OCI-LY7 (cell line): ENCODE data around the gene PRKACG. TPM values are rescaled to one million over a fixed set of nuclear protein-coding genes. Genes with fewer than 3 reads are reported as not detected.

Experiments
- BruUV-seq: library from RNA; stranded (reverse); fragments of 400-500 nt; replicated peaks from 2 replicates; lab custom pipeline; 2021; lab: Mats Ljungman, UMichigan
- CTCF ChIA-PET: fragments of 300-600 bp; sonication (Branson Sonifier 250); formaldehyde crosslinking; loops from one replicate; lab custom pipeline; 2022; ENCODE audit warnings: antibody characterized with exemption; ENCODE audit not compliant: unreplicated experiment; lab: Charles Lee
- POLR2A ChIA-PET: fragments of 300-600 bp; sonication (Branson Sonifier 250); formaldehyde crosslinking; loops from one replicate; lab custom pipeline; 2022; ENCODE audit warnings: antibody characterized with exemption; lab: Charles Lee
- DNase-seq: peaks from one replicate; pipeline ENCODE4 v3.0.0-alpha.2; 2015; ENCODE audit warnings: low spot score
- H2AFZ ChIP-seq: fragments of 200-600 bp; sonication (generic), shearing (Covaris generic); 2 replicates; pipeline ENCODE4 v1.6.1; 2014; ENCODE audit warnings: mild to moderate bottlenecking, antibody characterized with exemption, low read length, moderate library complexity
- H3K27ac ChIP-seq: fragments of 200-600 bp; sonication (generic); 2 replicates; pipeline ENCODE4 v1.5.1; 2014; ENCODE audit warnings: mixed run types, low read depth, mild to moderate bottlenecking, moderate library complexity, low read length, inconsistent platforms; ENCODE audit not compliant: poor library complexity, severe bottlenecking
- H3K36me3 ChIP-seq: fragments of 200-600 bp; sonication (generic); 2 replicates; pipeline ENCODE4 v1.6.1; 2014; ENCODE audit warnings: mild to moderate bottlenecking, antibody characterized with exemption, low read length, moderate library complexity, mixed read lengths; ENCODE audit not compliant: insufficient read depth
- H3K4me1 ChIP-seq: fragments of 200-600 bp; sonication (generic); 2 replicates; pipeline ENCODE4 v1.5.1; 2014; ENCODE audit warnings: mild to moderate bottlenecking, low read length; ENCODE audit not compliant: insufficient read depth, poor library complexity, severe bottlenecking
- H3K4me2 ChIP-seq: fragments of 200-600 bp; sonication (generic); 2 replicates; pipeline ENCODE4 v1.6.1; 2014; ENCODE audit warnings: mild to moderate bottlenecking, low read length
- H3K4me3 ChIP-seq: fragments of 200-600 bp; sonication (generic); 2 replicates; pipeline ENCODE4 v1.5.1; 2014; ENCODE audit warnings: mild to moderate bottlenecking, low read depth, low read length; ENCODE audit not compliant: poor library complexity, severe bottlenecking
- H3K79me2 ChIP-seq: fragments of 200-600 bp; sonication (generic); 2 replicates; pipeline ENCODE4 v1.6.1; 2016; ENCODE audit warnings: low read depth, mild to moderate bottlenecking, low read length, moderate library complexity, mixed read lengths; ENCODE audit not compliant: insufficient read depth
- H3K9me2 ChIP-seq: fragments of 200-600 bp; sonication (generic); 2 replicates; pipeline ENCODE4 v1.6.1; 2016; ENCODE audit warnings: mild to moderate bottlenecking, low read length, mixed read lengths; ENCODE audit not compliant: insufficient read depth
- H3K9me3 ChIP-seq: fragments of 200-600 bp; sonication (generic); 2 replicates; pipeline ENCODE4 v1.6.1; 2014; ENCODE audit warnings: mild to moderate bottlenecking, mixed run types, low read length, mixed read lengths
- H4K20me1 ChIP-seq: fragments of 200-600 bp; sonication (generic); 2 replicates; pipeline ENCODE4 v1.6.1; 2014; ENCODE audit warnings: mild to moderate bottlenecking, antibody characterized with exemption, low read length, moderate library complexity, mixed read lengths; ENCODE audit not compliant: insufficient read depth
- EZH2phosphoT487 ChIP-seq: fragments of 200-600 bp; sonication (generic); IDR thresholded peaks from 2 replicates; pipeline ENCODE4 v1.6.1; 2018; ENCODE audit warnings: low read depth, borderline replicate concordance, mild to moderate bottlenecking, mixed run types, antibody characterized with exemption, low read length, moderate library complexity, mixed read lengths
- intact Hi-C: fragments of 100-400 bp; cut with micrococcal nuclease; formaldehyde crosslinking; loops from one replicate; pipeline ENCODE4 v1.10.0; 2022; ENCODE audit not compliant: unreplicated experiment
- total RNA-seq, 2 experiments: library from RNA; depleted of rRNA in 1 of 2; stranded (reverse); fragments of >200 nt in 1 of 2; shearing (Covaris generic) in 1 of 2; gene quantifications; 2 replicates each; pipeline ENCODE4 v1.2.3, GENCODE V29; 2014 to 2022
- TF ChIP-seq, protein P1 (sequence below): fragments of 200-600 bp; sonication (generic); conservative IDR thresholded peaks from 2 replicates; pipeline ENCODE4 v1.5.1; 2014; ENCODE audit warnings: mild to moderate bottlenecking, antibody characterized with exemption, low read length, moderate library complexity, mixed read lengths

The PRKACG gene
- total RNA-seq, 2 experiments from 2014 or later, result not detected

DNA sequence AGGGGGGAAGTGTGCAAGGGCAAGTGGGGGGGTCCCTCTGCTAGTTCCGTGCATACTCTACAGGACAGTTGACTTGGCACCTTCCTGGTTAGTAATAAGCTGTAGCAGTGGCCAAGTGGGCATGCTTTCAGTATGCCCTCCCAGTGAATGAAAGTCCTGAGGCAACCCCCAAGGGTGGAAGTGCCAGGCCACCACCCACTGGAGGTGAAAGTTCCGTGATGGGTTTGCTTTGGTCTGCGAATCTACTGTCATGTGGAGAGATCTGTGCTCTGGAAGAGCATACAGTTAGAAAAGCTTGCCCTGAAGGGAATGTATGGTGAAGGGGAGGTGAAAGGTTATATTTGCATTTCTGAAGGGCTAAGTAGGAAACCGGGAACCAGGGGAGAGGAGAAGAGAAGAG, 31.9 kb upstream of the PRKACG start:
- POLR2A ChIA-PET, result interaction anchor here (0.5 to 0.6 kb wide), 2 partner anchors 40 to 42 kb away, joined by 3 read pairs; no protein-coding TSS in a partner anchor

DNA sequence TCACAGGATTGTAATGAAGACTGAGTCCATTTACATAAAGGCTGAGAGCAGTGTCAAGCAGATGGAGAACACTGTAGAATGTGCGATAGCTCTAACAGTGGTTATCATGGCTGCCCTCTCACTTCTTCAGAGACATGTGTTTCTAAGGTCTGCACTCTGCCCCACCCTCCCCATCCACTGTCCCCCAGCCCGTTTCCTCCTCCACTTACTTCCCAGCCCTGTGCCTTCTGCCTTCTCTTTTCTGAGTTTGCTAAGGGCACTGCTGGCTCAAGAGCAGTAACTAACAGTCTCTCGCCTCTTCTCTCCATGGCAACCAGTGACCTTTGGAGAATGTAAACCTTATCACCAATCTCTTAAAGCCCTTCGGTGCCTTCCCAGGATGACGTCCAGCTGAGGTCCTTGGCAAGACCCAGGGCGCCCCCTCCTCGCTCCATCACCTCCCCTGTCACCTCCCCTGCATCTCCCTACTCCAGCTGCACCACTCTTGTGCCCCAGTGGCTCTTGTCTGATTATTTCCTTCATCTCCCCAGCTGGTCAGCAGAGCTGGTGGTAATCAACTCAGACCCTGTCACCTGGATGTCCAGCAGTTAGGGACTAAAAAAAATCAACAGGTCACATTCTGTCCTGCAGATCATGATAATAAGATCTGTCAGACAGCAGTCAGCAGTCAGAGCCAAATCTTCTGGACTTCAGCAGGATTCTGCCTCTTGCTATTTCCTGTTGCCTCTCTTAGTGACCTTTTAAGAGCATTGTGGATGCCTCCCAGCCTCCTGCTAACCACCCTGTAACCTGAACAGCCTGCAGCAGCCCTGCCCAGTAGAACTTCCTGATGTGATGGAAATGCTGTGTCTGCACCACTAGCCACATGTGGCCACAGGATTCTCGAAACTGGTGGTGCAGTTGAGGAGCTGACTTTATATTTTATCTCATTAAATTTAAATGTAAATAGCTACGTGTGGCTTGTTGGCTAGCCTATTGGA, 30.6 kb upstream of the PRKACG start:
- intact Hi-C loops, result no loop called here
- CTCF ChIA-PET, result no interaction called here
- TF ChIP-seq EZH2phosphoT487, result no peak
- TF ChIP-seq, protein P1, sequence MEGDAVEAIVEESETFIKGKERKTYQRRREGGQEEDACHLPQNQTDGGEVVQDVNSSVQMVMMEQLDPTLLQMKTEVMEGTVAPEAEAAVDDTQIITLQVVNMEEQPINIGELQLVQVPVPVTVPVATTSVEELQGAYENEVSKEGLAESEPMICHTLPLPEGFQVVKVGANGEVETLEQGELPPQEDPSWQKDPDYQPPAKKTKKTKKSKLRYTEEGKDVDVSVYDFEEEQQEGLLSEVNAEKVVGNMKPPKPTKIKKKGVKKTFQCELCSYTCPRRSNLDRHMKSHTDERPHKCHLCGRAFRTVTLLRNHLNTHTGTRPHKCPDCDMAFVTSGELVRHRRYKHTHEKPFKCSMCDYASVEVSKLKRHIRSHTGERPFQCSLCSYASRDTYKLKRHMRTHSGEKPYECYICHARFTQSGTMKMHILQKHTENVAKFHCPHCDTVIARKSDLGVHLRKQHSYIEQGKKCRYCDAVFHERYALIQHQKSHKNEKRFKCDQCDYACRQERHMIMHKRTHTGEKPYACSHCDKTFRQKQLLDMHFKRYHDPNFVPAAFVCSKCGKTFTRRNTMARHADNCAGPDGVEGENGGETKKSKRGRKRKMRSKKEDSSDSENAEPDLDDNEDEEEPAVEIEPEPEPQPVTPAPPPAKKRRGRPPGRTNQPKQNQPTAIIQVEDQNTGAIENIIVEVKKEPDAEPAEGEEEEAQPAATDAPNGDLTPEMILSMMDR, result no peak

More for the DNA sequence above, 31.9 kb upstream of the PRKACG start:
- Histone ChIP-seq H3K4me1 (no peaks in the 10 kb centered on the region), H3K4me2 (no peak overlapping the region), H3K9me2 (no peaks in the 10 kb centered on the region), H2AFZ (no peak overlapping the region), H3K9me3 (no peaks in the 10 kb centered on the region), H3K36me3 (peaks cover 34% of the 10 kb centered on the region), H4K20me1 (no peaks in the 10 kb centered on the region), H3K4me3 (no peak overlapping the region), H3K79me2 (no peaks in the 10 kb centered on the region), H3K27ac (no peak overlapping the region)
- no TSS peak for BruUV-seq
- intact Hi-C loops, result no loop called here
- CTCF ChIA-PET, result no interaction called here
- no peak for DNase-seq
- TF ChIP-seq EZH2phosphoT487, result no peak
- TF ChIP-seq, protein P1, result no peak

DNA sequence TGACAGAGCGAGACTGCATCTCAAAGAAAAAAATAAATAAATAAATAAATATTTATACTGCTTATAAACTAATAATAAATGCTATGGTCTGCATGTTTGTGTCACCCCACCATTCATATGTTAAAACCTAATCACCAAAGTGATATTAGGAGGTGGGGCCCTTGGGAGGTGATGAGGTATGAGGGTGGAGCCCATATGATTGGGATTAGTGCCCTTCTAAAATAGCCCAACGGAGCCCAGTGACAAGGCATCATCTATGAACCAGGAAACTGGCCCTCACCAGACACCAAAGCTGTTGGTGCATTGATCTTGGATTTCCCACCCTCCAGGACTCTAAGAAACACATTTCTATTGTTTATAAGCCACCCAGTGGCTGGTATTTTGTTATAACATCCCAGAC, 26.7 kb upstream of the PRKACG start:
- H3K4me3 ChIP-seq, result no peak overlapping the region
- H3K27ac ChIP-seq, result no peak overlapping the region
- intact Hi-C loops, result no loop called here
- H3K9me3 ChIP-seq, result no peaks in the 10 kb centered on the region
- no peaks in the 10 kb centered on the region for H4K20me1 ChIP-seq
- ChIA-PET POLR2A (no interaction called here), CTCF (no interaction called here)
- no peak for DNase-seq
- H3K9me2 ChIP-seq, result no peaks in the 10 kb centered on the region
- H3K36me3 ChIP-seq, result peaks cover 3% of the 10 kb centered on the region
- peaks cover 31% of the 10 kb centered on the region for H3K79me2 ChIP-seq
- no peak overlapping the region for H3K4me2 ChIP-seq
- TF ChIP-seq EZH2phosphoT487, result no peak
- TF ChIP-seq, protein P1, result no peak
- H2AFZ ChIP-seq, result no peak overlapping the region
- H3K4me1 ChIP-seq, result no peaks in the 10 kb centered on the region
- BruUV-seq, result no TSS peak

More for the DNA sequence above, 30.6 kb upstream of the PRKACG start:
- Histone ChIP-seq H3K4me3 (no peak overlapping the region), H3K79me2 (peaks cover 5% of the 10 kb centered on the region; the same call in 1 of the 2 replicates), H4K20me1 (no peaks in the 10 kb centered on the region), H3K27ac (no peak overlapping the region), H3K4me2 (no peak overlapping the region), H3K9me2 (no peaks in the 10 kb centered on the region), H3K9me3 (no peaks in the 10 kb centered on the region), H2AFZ (no peak overlapping the region), H3K4me1 (no peaks in the 10 kb centered on the region), H3K36me3 (peaks cover 31% of the 10 kb centered on the region)
- no peak for DNase-seq
- BruUV-seq, result no TSS peak
- POLR2A ChIA-PET, result no interaction called here
